ENCODE data around the gene BTNL3.
"Not testable (repeated sequence)": the region's sequence is repeated elsewhere in the genome, so short reads cannot be mapped to it uniquely, and the experiment has no call there.

BTNL3 gene, protein sequence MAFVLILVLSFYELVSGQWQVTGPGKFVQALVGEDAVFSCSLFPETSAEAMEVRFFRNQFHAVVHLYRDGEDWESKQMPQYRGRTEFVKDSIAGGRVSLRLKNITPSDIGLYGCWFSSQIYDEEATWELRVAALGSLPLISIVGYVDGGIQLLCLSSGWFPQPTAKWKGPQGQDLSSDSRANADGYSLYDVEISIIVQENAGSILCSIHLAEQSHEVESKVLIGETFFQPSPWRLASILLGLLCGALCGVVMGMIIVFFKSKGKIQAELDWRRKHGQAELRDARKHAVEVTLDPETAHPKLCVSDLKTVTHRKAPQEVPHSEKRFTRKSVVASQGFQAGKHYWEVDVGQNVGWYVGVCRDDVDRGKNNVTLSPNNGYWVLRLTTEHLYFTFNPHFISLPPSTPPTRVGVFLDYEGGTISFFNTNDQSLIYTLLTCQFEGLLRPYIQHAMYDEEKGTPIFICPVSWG

GRCh38 chr5:180988592-180988991, at the start of gene BTNL3:
Gene BTNL3, plus strand, starts transcription at chr5:180988846. Its CDS starts 183 bp downstream, at chr5:180989029.
- in situ Hi-C loops (cut with HindIII; ENCODE audit: low sequenced_read_pairs), result no loop called here

- in situ Hi-C loops (cut with HindIII; ENCODE audit: low sequenced_read_pairs), result no loop called here
Measured at GRCh38 chr5:180950291-180950949, 38.2 kb upstream of the BTNL3 start.

GRCh38 chr5:180959661-180960060, 29.0 kb upstream of the BTNL3 start:
- in situ Hi-C loops (cut with HindIII; ENCODE audit: low sequenced_read_pairs), result no loop called here

DNA sequence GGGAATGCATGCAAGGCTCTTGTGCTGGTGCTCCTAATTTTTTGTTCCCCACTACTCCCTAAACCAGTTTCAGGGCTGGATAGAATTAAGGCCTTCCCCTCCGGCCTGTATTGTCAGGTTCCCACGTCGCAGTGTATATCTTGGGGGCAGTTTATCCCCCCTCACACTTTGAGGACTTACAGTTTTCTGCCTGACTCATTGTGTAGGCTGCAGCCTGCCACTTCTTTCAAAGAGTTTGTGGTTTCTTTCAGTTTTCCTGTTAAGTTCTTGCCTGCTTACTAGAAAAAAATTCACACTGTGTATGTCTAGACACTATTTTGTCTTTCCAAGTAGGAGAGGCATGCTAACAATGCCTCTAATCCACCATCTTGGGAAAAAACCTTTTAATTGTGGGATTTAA, 28.4 kb upstream of the BTNL3 start:
- in situ Hi-C loops (cut with HindIII; ENCODE audit: low sequenced_read_pairs), result no loop called here

DNA sequence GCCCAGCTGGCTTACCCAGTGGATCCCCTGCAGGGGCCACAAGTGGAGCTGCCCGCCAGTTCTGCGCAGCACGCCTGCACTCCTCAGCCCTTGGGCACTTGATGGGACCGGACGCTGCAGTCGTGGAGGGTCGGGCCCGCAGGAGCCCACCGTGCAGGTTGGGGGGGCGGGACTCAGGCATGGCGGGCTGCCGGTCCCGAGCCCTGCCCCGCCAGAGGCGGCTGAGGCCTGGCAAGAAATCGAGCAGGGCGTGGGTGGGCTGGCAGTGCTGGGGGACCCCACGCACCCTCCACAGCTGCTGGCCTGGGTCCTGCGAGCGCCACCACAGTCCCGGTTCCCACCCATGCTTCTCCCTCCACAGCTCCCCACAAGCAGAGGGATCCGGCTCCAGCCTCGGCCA, 19.2 kb upstream of the BTNL3 start:
- in situ Hi-C loops (cut with HindIII; ENCODE audit: low sequenced_read_pairs), result no loop called here

- in situ Hi-C loops (cut with HindIII; ENCODE audit: low sequenced_read_pairs), result no loop called here
Measured at GRCh38 chr5:180970336-180970735, 18.3 kb upstream of the BTNL3 start.

DNA sequence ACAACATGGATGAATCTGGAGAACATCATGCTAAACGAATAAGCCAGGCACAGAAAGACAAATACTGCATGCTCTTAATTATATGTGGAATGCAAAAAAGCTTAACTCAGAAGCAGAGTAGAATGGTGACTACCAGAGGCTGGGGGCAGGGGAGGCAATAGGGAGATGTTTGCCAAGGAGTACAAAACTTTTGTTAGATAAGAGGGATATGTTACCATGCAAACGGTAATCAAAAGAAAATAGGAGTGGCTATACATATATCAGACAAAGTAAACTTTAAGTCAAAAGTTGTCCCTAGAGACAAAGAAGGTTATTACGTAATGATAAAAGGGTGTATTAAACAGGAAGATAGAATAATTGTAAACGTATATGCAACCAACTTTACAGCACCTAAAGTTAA, 17.8 kb upstream of the BTNL3 start:
- in situ Hi-C loops (cut with HindIII; ENCODE audit: low sequenced_read_pairs), result no loop called here

GRCh38 chr5:180974612-180975315, 13.9 kb upstream of the BTNL3 start:
- in situ Hi-C loops (cut with HindIII; ENCODE audit: low sequenced_read_pairs), result no loop called here

DNA sequence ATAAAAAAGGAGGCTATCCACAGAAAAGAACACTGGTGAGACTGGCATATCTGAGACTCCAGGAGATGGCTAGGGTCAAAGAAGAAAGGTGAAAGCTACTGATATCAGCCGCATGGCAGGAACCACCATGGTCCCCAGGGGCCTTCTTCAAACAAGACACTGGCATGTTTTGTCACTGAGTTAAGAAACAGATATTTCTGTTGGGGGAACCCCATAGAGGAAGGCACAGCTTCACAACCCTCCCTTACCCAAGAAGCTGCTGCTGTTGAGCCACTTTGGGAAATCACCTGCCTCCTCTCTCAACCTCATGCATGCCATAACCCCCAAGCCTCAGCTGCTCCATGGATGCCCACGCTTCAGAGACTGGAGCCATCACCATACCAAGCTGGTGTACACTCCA, 13.3 kb upstream of the BTNL3 start:
- in situ Hi-C loops (cut with HindIII; ENCODE audit: low sequenced_read_pairs), result no loop called here

GRCh38 chr5:180976518-180976917, 12.1 kb upstream of the BTNL3 start:
- in situ Hi-C loops (cut with HindIII; ENCODE audit: low sequenced_read_pairs), result no loop called here

DNA sequence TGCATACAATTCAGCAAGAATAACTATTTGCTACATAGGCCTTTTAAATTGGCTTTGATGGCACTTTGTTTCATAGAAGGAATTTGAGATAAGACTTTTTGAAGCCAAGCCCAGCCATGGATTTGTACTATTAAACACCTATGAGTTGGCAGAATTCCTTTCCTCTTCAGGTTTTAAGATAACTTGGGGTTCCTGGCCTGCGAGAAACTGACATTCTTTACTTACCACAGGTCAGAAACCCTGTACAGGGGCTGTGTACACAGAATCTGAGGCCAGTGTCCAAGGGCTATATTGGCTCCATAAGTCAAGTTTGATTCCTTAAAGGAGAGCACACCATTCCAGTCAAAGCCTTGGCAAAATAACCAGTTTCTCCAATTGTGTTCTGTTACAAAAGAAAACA, 10.8 kb upstream of the BTNL3 start:
- in situ Hi-C loops (cut with HindIII; ENCODE audit: low sequenced_read_pairs), result no loop called here

- in situ Hi-C loops (cut with HindIII; ENCODE audit: low sequenced_read_pairs), result no loop called here
Measured at GRCh38 chr5:180982008-180982741, 6.5 kb upstream of the BTNL3 start.

DNA sequence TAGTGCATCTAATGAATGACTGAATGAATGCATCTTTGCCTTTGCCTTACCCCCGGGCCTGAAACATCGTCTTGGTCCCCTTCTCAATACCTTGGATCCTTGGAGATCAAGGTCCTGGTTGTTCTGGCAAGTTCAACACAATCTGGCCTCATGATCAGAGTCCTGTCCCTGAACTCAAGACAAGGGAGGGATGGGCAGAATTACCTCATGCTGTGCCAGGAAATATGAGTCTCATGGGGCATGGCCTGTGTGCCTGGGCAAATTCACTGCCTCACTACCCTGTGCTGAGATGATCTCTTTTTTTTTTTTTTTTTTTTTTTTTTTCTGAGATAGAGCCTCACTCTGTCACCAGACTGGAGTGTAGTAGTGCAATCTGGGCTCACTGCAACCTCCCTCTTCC, 630 bp upstream of the BTNL3 start:
- in situ Hi-C loops (cut with HindIII; ENCODE audit: low sequenced_read_pairs), result no loop called here

DNA sequence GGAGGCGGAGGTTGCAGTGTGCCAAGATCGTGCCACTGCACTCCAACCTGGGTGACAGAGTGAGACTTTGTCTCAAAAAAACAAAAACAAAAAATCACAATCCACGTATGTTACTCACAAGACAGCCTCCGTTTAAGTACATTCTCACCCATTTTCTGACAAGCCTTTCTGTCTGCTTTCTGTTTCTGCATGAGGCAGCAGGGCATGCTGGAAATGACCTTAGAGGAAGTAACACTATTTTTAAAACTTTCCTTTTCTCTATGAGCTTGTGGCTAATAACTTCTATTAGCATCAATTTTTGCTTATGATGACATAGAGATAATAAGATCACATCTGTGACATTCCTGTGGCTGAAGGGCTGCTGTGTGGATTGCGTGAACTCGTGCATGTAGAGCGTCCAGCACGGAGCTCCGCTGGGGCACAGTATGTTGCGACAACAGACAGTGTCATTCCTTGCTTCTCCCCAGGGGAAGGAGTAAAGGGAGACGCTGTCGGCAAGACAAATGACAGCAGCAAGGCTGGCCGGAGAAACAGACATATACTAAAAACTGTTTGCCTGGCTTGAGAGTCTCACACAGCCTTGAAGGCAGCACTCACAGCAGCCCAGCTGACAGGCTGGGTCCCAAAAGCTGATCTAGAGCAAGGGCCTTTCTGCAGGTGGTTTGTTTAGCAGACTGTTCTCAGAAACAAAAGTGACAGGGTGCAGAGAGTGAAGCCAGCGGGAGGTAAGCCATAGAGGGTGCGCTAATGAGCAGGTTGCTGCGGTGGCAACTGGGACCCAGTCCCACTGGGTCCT, 1.6 kb downstream of the BTNL3 start:
- in situ Hi-C loops (cut with HindIII; ENCODE audit: low sequenced_read_pairs), result no loop called here

DNA sequence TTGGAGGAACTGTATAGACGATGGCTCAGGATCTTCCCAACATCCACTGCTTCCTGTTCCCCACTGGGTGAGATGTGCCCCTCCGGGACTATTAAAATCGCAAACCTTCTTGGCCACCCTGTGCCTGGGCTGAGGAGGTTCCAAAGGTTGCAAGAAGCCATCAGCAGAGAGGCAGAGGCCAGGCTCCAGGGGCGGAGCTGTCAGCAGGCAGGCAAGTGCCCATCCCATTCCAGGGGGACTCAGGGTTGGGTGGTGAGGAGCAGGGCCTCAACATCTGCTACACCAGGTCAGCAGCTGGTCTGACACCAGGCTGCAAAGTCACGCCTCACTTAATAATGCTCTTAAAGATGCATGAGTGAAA, 2.2 kb downstream of the BTNL3 start:
- in situ Hi-C loops (cut with HindIII; ENCODE audit: low sequenced_read_pairs), result no loop called here

GRCh38 chr5:181001947-181002346, 13.3 kb downstream of the BTNL3 start:
- in situ Hi-C loops (cut with HindIII; ENCODE audit: low sequenced_read_pairs), result no loop called here

DNA sequence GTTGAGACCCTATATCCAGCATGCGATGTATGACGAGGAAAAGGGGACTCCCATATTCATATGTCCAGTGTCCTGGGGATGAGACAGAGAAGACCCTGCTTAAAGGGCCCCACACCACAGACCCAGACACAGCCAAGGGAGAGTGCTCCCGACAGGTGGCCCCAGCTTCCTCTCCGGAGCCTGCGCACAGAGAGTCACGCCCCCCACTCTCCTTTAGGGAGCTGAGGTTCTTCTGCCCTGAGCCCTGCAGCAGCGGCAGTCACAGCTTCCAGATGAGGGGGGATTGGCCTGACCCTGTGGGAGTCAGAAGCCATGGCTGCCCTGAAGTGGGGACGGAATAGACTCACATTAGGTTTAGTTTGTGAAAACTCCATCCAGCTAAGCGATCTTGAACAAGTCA, 17.1 kb downstream of the BTNL3 start:
- in situ Hi-C loops (cut with HindIII; ENCODE audit: low sequenced_read_pairs), result no loop called here

DNA sequence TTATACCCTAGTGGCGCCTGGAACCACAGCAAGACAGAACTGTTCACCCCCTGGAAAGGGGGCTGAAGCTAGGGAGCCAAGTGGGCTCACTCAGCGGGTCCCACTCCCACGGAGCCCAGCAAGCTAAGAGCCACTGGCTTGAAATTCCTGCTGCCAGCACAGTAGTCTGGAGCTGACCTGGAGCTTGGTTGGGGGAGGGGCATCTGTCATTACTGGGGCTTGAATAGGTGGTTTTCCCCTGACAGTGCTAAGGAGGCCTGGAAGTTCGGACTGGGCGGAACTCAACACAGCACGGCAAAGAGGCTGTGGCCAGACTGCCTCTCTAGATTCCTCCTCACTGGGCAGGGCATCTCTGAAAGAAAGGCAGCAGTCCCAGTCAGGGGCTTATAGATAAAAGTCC, 19.5 kb downstream of the BTNL3 start:
- in situ Hi-C loops (cut with HindIII; ENCODE audit: low sequenced_read_pairs), result no loop called here

DNA sequence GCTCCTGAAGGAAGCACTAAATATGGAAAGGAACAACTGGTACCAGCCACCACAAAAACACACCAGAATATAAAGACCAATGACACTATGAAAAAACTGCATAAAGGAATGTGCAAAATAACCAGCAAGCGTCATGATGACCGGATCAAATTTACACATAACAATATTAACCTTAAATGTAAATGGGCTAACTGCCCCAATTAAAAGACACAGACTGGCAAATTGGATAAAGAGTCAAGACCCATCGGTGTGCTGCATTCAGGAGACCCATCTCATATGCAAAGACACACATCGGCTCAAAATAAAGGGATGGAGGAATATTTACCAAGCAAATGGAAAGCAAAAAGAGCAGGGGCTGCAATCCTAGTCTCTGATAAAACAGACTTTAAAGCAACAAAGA, 21.4 kb downstream of the BTNL3 start:
- in situ Hi-C loops (cut with HindIII; ENCODE audit: low sequenced_read_pairs), result not testable (repeated sequence)

- in situ Hi-C loops (cut with HindIII; ENCODE audit: low sequenced_read_pairs), result not testable (repeated sequence)
Measured at GRCh38 chr5:181014654-181015053, 26.0 kb downstream of the BTNL3 start.
